Spleen (tissue), 11 donors: ENCODE results near the gene PIBF1. TPM values are rescaled to one million over a fixed set of nuclear protein-coding genes. Genes with fewer than 3 reads are reported as not detected.

Source experiments
- DNase-seq: peaks from one replicate; pipeline ENCODE4 v3.0.0-alpha.2; 2020
- H3K27ac ChIP-seq, 8 donors: fragments of 200-600 bp; sonication (generic) in 7 of 8; 1 replicate in 4 of 8; 2 replicates in 4 of 8; pipeline versions ENCODE4 v1.5.0 to v1.8.0; 2016 to 2021; ENCODE audit warnings: inconsistent platforms in 4 of 8, mild to moderate bottlenecking in 4 of 8, moderate library complexity in 1 of 8
- H3K27me3 ChIP-seq, 7 donors: fragments of 200-600 bp; sonication (generic) in 6 of 7; replicated peaks in 1 of 7; 1 replicate in 4 of 7; 2 replicates in 3 of 7; pipeline versions ENCODE4 v1.5.0 to v1.8.0; 2016 to 2021; ENCODE audit warnings: inconsistent platforms in 3 of 7, mild to moderate bottlenecking in 1 of 7
- H3K36me3 ChIP-seq, 6 donors: fragments of 200-600 bp; sonication (generic) in 5 of 6; 1 replicate in 4 of 6; 2 replicates in 2 of 6; pipeline versions ENCODE4 v1.5.0 to v1.8.0; 2016 to 2021; ENCODE audit warnings: inconsistent platforms in 2 of 6
- H3K4me1 ChIP-seq, 6 donors: fragments of 200-600 bp; sonication (generic) in 5 of 6; 1 replicate in 3 of 6; 2 replicates in 3 of 6; pipeline versions ENCODE4 v1.5.0 to v1.8.0; 2016 to 2021; ENCODE audit warnings: inconsistent platforms in 3 of 6
- H3K4me3 ChIP-seq, 8 donors: fragments of 200-600 bp; sonication (generic) in 7 of 8; 1 replicate in 4 of 8; 2 replicates in 4 of 8; pipeline versions ENCODE4 v1.5.0 to v1.8.0; 2016 to 2021; ENCODE audit warnings: inconsistent platforms in 4 of 8, mild to moderate bottlenecking in 4 of 8, moderate library complexity in 2 of 8
- H3K9me3 ChIP-seq, 8 donors: fragments of 200-600 bp; sonication (generic) in 7 of 8; 1 replicate in 4 of 8; 2 replicates in 4 of 8; pipeline versions ENCODE4 v1.5.0 to v1.8.0; 2016 to 2021; ENCODE audit warnings: inconsistent platforms in 4 of 8
- CTCF ChIP-seq, 11 experiments: fragments of 200-600 bp in 7 of 11; fragments of 450-650 bp in 4 of 11; sonication (generic) in 4 of 11; IDR thresholded peaks in 8 of 11; conservative IDR thresholded peaks in 3 of 11; 1 replicate in 7 of 11; 2 replicates in 4 of 11; pipeline versions ENCODE4 v1.4.0 to v1.8.0; 2016 to 2021; ENCODE audit warnings: antibody characterized with exemption in 11 of 11, inconsistent platforms in 4 of 11, mild to moderate bottlenecking in 1 of 11
- POLR2A ChIP-seq, 3 donors: fragments of 450-650 bp; IDR thresholded peaks; one replicate each; pipeline ENCODE4 v1.5.1; 2017; ENCODE audit warnings: antibody characterized with exemption in 3 of 3, mild to moderate bottlenecking in 1 of 3
- POLR2AphosphoS5 ChIP-seq, 3 donors: sonication (generic); formaldehyde crosslinking; IDR thresholded peaks; one replicate each; pipeline ENCODE4 v1.5.1; 2017; ENCODE audit warnings: antibody characterized with exemption in 3 of 3
- WGBS, 5 donors: extraction: QIAGEN DNeasy Blood & Tissue Kit in 3 of 5; methylation state at CpG; one replicate each; pipeline versions ENCODE4 v1.1.5 to v1.1.7; 2013 to 2018; 5-methylcytosine and 5-hydroxymethylcytosine counted together
- intact Hi-C: fragments of 100-400 bp; cut with DNase I; formaldehyde crosslinking; loops from one replicate; pipeline ENCODE4 v1.15.0; 2023; ENCODE audit warnings: low total_unique reads
- polyA plus RNA-seq, 3 donors: library from polyadenylated mRNA; stranded (reverse); fragments of 200-250 nt; gene quantifications; one replicate each; pipeline ENCODE4 v1.2.1, GENCODE V29; 2013
- total RNA-seq, 7 donors: library from RNA; depleted of rRNA in 3 of 7; stranded (reverse); fragments of >200 nt in 3 of 7; fragmentation: NEBNext Ultra II Directional in 4 of 7; extraction: Animal tissue kit (Norgen Biotek cat#: 25700) in 4 of 7; gene quantifications; one replicate each; pipeline versions ENCODE4 v1.1.0 to v1.2.1, GENCODE V29; 2016 to 2021
- donor health status: healthy with polysubstance abuse.
- donor health status: DM: no; HTN: no; CAD: no; lungs with moderate emphysema.
- donor health status: DM: no; HTN: no; CAD: no.
- donor health status: Bipolar disorder and iron deficiency.
- donor health status: healthy.
- donor health status: DM: no; HTN: no; CAD: no.
- donor health status: DM: yes; HTN: yes; CAD: no.

PIBF1 gene
- total and polyA plus RNA-seq, 10 donors, result 11.0 to 35.6 (median 27.9) TPM

- Histone ChIP-seq H3K27ac (no peak overlapping the region), H3K4me3 (peak overlapping the region in 4 of 8 donors; percentile 78 to 92 (median 80)), H3K9me3 (no peaks in the 10 kb centered on the region), H3K27me3 (peaks cover 0 to 69% (median 10%) of the 10 kb centered on the region in 7 donors), H3K36me3 (peaks cover 0 to 11% (median 0%) of the 10 kb centered on the region in 6 donors), H3K4me1 (peaks cover 4 to 38% (median 22%) of the 10 kb centered on the region in 6 donors)
- intact Hi-C loops, result no loop called here
- TF ChIP-seq POLR2AphosphoS5 (IDR thresholded peaks at IDR 0.05), result no peak
- no peak for TF ChIP-seq CTCF (IDR thresholded peaks at IDR 0.05 in 8 of 11, conservative IDR thresholded peaks at IDR 0.05 in 3 of 11)
- TF ChIP-seq POLR2A (IDR thresholded peaks at IDR 0.05), result no peak
- no peak for DNase-seq
- WGBS, 5 donors, result 30 to 49% (median 38%) methylated on average over 6 of the region's 6 CpGs
These were observed 276.1 kb downstream of the PIBF1 start for GRCh38 chr13:73058064-73058313.

GRCh38 chr13:73058432-73058735 lies 276.5 kb downstream of the PIBF1 start:
- Histone ChIP-seq H3K4me3 (peak overlapping the region; percentile 76 to 92 (median 79)), H3K9me3 (no peaks in the 10 kb centered on the region), H3K4me1 (peaks cover 4 to 38% (median 22%) of the 10 kb centered on the region in 6 donors), H3K36me3 (peaks cover 0 to 11% (median 0%) of the 10 kb centered on the region in 6 donors), H3K27me3 (peaks cover 0 to 69% (median 10%) of the 10 kb centered on the region in 7 donors), H3K27ac (peak overlapping the region in 6 of 8 donors; percentile 69 to 86 (median 80))
- DNase-seq, result no peak
- no peak for TF ChIP-seq CTCF (IDR thresholded peaks at IDR 0.05 in 8 of 11, conservative IDR thresholded peaks at IDR 0.05 in 3 of 11)
- TF ChIP-seq POLR2A (IDR thresholded peaks at IDR 0.05), result no peak
- TF ChIP-seq POLR2AphosphoS5 (IDR thresholded peaks at IDR 0.05), result no peak
- 2 to 3% (median 2%) methylated on average over 8 of the region's 8 CpGs for WGBS, 5 donors
- intact Hi-C loops, result no loop called here

GRCh38 chr13:73058736-73059459 lies 277.0 kb downstream of the PIBF1 start, which contains the start of gene KLF5:
KLF5 (plus strand) TSS chr13:73059005; CDS start chr13:73059328, 323 bp downstream.
- Histone ChIP-seq H3K27me3 (peaks cover 0 to 68% (median 10%) of the 10 kb centered on the region in 7 donors), H3K9me3 (no peaks in the 10 kb centered on the region), H3K27ac (peak within 1 kb of the TSS in 7 of 8 donors; percentile 69 to 86 (median 79)), H3K4me3 (peak within 1 kb of the TSS; percentile 76 to 92 (median 79)), H3K36me3 (peaks cover 0 to 11% (median 0%) of the 10 kb centered on the region in 6 donors), H3K4me1 (peaks cover 4 to 38% (median 22%) of the 10 kb centered on the region in 6 donors)
- TF ChIP-seq POLR2AphosphoS5 (IDR thresholded peaks at IDR 0.05) (peak; percentile 79 to 95 (median 90)), POLR2A (IDR thresholded peaks at IDR 0.05) (peak in 1 of 3 donors; percentile 66), CTCF (IDR thresholded peaks at IDR 0.05 in 8 of 11, conservative IDR thresholded peaks at IDR 0.05 in 3 of 11) (peak in 1 of 11 experiments; percentile 18)
- 0 to 1% (median 0%) methylated on average over 17 to 93 of the region's 93 CpGs for WGBS, 5 donors
- DNase-seq, result peak; percentile 98
- intact Hi-C loops, result no loop called here

- peaks cover 0 to 60% (median 10%) of the 10 kb centered on the region in 7 donors for H3K27me3 ChIP-seq
- intact Hi-C loops, result no loop called here
- no peaks in the 10 kb centered on the region for H3K9me3 ChIP-seq
- H3K36me3 ChIP-seq, result peaks cover 0 to 19% (median 0%) of the 10 kb centered on the region in 6 donors
- WGBS, 5 donors, result 0 to 1% (median 1%) methylated on average over 39 to 68 of the region's 68 CpGs
- H3K27ac ChIP-seq, result peak overlapping the region in 7 of 8 donors; percentile 69 to 86 (median 79)
- TF ChIP-seq POLR2A (IDR thresholded peaks at IDR 0.05) (no peak), CTCF (IDR thresholded peaks at IDR 0.05 in 8 of 11, conservative IDR thresholded peaks at IDR 0.05 in 3 of 11) (no peak), POLR2AphosphoS5 (IDR thresholded peaks at IDR 0.05) (no peak)
- H3K4me1 ChIP-seq, result peaks cover 4 to 38% (median 22%) of the 10 kb centered on the region in 6 donors
- peak overlapping the region; percentile 76 to 92 (median 79) for H3K4me3 ChIP-seq
- DNase-seq, result peak; percentile 92
These were observed 277.7 kb downstream of the PIBF1 start for GRCh38 chr13:73059460-73060250.
